HG03571 (cell line): ENCODE data around the gene AQP11.

Source experiments
- ATAC-seq: cut with Tn5 transposase; IDR thresholded peaks from one replicate; pipeline ENCODE4 v1.9.1; 2021; ENCODE audit not compliant: unreplicated experiment

Gene AQP11

GRCh38 chr11:77656362-77656761, 66.6 kb downstream of the AQP11 start:
- no peak for ATAC-seq

DNA sequence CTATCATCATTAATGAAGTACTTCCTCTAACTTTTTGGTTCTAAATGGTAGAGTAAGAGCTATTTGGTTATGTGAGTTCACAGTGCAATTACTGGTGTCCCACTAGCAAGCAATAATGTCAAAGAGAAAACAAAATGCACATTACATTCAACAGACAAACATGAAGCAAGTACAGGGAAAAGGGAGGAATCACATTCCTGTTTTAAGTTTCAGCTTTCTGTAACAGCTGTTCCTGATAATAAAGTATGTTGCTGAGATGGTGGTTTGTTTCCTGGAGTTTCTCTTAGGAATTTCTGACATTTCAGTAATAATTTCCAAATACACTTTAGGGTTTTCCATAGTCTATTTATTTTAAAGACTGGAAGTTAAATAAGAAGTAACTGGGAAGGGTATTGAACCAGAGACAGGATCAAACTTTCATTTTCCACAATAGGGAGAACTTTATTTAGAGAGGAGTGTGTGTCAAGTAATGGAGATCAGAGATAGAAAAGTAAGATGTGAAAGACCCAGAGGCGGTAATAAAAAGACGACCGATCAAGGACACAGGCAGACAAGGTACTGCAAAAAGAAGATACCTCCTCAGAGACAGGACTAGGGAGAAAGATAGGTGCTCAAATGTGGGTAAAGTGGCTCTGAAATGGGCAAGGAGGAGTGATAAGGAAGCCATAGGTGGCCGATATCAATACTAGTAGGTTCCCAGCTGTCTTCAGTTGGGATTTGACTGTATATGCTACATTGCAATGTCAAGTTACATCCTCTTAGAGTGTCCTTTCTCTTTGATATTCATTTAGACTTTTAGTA, 68.7 kb downstream of the AQP11 start:
- ATAC-seq: no peak
